GM23338 (cell line): ENCODE measurements around the gene EML3. TPM values are rescaled to one million over a fixed set of nuclear protein-coding genes. Genes with fewer than 3 reads are reported as not detected.

ENCODE experiments used
- ATAC-seq: fragments of 200-7000 bp; cut with Tn5 transposase; 3 replicates; pipeline ENCODE4 v1.9.1; 2020
- DNase-seq: peaks from one replicate; pipeline ENCODE4 v3.0.0-alpha.2; 2015; ENCODE audit warnings: low spot score
- H2AFZ ChIP-seq: fragments of 200-600 bp; sonication (generic); 2 replicates; pipeline ENCODE4 v1.8.0; 2016; ENCODE audit warnings: antibody characterized with exemption, mild to moderate bottlenecking, moderate library complexity
- H3F3A ChIP-seq: fragments of 200-600 bp; sonication (generic); replicated peaks from 2 replicates; pipeline ENCODE4 v1.8.0; 2017; ENCODE audit warnings: antibody characterized with exemption, mixed run types, low read depth
- H3K27ac ChIP-seq: fragments of 200-600 bp; sonication (generic); 2 replicates; pipeline ENCODE4 v1.6.1; 2016; ENCODE audit warnings: low read depth
- H3K27me3 ChIP-seq: fragments of 200-600 bp; sonication (generic); 2 replicates; pipeline ENCODE4 v1.8.0; 2016; ENCODE audit warnings: mild to moderate bottlenecking, mixed run types, moderate library complexity; ENCODE audit not compliant: insufficient read depth
- H3K36me3 ChIP-seq: fragments of 200-600 bp; sonication (generic); 2 replicates; pipeline ENCODE4 v1.8.0; 2016; ENCODE audit warnings: mild to moderate bottlenecking; ENCODE audit not compliant: insufficient read depth
- H3K4me1 ChIP-seq: fragments of 200-600 bp; sonication (generic); 2 replicates; pipeline ENCODE4 v1.8.0; 2016; ENCODE audit warnings: mild to moderate bottlenecking, moderate library complexity; ENCODE audit not compliant: insufficient read depth
- H3K4me2 ChIP-seq: fragments of 200-600 bp; sonication (generic); 2 replicates; pipeline ENCODE4 v1.7.1; 2017; ENCODE audit warnings: mixed run types
- H3K4me3 ChIP-seq: fragments of 200-600 bp; sonication (generic); 2 replicates; pipeline ENCODE4 v1.6.1; 2016; ENCODE audit warnings: mixed run types
- H3K79me2 ChIP-seq: fragments of 200-600 bp; sonication (generic); replicated peaks from 2 replicates; pipeline ENCODE4 v1.8.0; 2017; ENCODE audit warnings: mild to moderate bottlenecking; ENCODE audit not compliant: insufficient read depth
- H3K9me2 ChIP-seq: fragments of 200-600 bp; sonication (generic); 2 replicates; pipeline ENCODE4 v1.8.0; 2017; ENCODE audit not compliant: insufficient read depth
- H4K20me1 ChIP-seq: fragments of 200-600 bp; sonication (generic); replicated peaks from 2 replicates; pipeline ENCODE4 v1.8.0; 2017; ENCODE audit warnings: mild to moderate bottlenecking; ENCODE audit not compliant: insufficient read depth
- H3K27ac Mint-ChIP-seq: 2 replicates; pipeline ENCODE4 v1.8.0; 2020; ENCODE audit warnings: inconsistent platforms, mild to moderate bottlenecking, moderate library complexity, mixed read lengths
- H3K27me3 Mint-ChIP-seq: 3 replicates; pipeline ENCODE4 v1.8.0; 2022; ENCODE audit warnings: low read depth, mild to moderate bottlenecking, moderate library complexity, mixed read lengths, inconsistent platforms; ENCODE audit not compliant: insufficient read depth, poor library complexity
- H3K36me3 Mint-ChIP-seq: 3 replicates; pipeline ENCODE4 v1.8.0; 2021; ENCODE audit warnings: low read depth, mild to moderate bottlenecking, inconsistent platforms, moderate library complexity, mixed read lengths
- H3K4me1 Mint-ChIP-seq: 3 replicates; pipeline ENCODE4 v1.8.0; 2020; ENCODE audit warnings: mild to moderate bottlenecking, inconsistent platforms, mixed read lengths
- H3K4me3 Mint-ChIP-seq: 3 replicates; pipeline ENCODE4 v1.8.0; 2021; ENCODE audit warnings: moderate library complexity, mild to moderate bottlenecking, inconsistent platforms, mixed read lengths
- H3K9me3 Mint-ChIP-seq: 3 replicates; pipeline ENCODE4 v1.8.0; 2020; ENCODE audit warnings: moderate library complexity, mild to moderate bottlenecking, inconsistent platforms, mixed read lengths
- CTCF ChIP-seq, 2 experiments: fragments of 200-600 bp in 1 of 2; sonication (generic) in 1 of 2; conservative IDR thresholded peaks; 2 replicates each; pipeline versions ENCODE4 v1.5.1 to v1.6.1; 2016 to 2017; ENCODE audit warnings: antibody characterized with exemption in 2 of 2, low read depth in 2 of 2, mild to moderate bottlenecking in 2 of 2, moderate library complexity in 1 of 2
- EZH2 ChIP-seq: fragments of 200-600 bp; sonication (generic); IDR thresholded peaks from one replicate; pipeline ENCODE4 v1.8.0; 2017; ENCODE audit warnings: antibody characterized with exemption, mild to moderate bottlenecking, low read depth; ENCODE audit not compliant: unreplicated experiment
- EZH2phosphoT487 ChIP-seq: fragments of 200-600 bp; sonication (generic); IDR thresholded peaks from one replicate; pipeline ENCODE4 v1.8.1; 2018; ENCODE audit warnings: antibody characterized with exemption; ENCODE audit not compliant: unreplicated experiment
- POLR2AphosphoS5 ChIP-seq: IDR thresholded peaks from 2 replicates; pipeline ENCODE4 v1.6.1; 2016; ENCODE audit warnings: antibody characterized with exemption, low read depth
- ZNF114 ChIP-seq: fragments of 250-450 bp; sonication (Bioruptor Pico); IDR thresholded peaks from 2 replicates; pipeline ENCODE4 v1.5.0; 2020; ENCODE audit warnings: mild to moderate bottlenecking, moderate library complexity
- ZNF331 ChIP-seq: fragments of 250-450 bp; sonication (Bioruptor Pico); IDR thresholded peaks from 2 replicates; pipeline ENCODE4 v1.5.0; 2020; ENCODE audit warnings: low read depth, mild to moderate bottlenecking, moderate library complexity
- polyA plus RNA-seq: library from polyadenylated mRNA; unstranded; fragments of >200 nt; fragmentation: Nextera tagmentation; extraction: Ambion mirVana; gene quantifications from 2 replicates; pipeline ENCODE4 v1.2.1, GENCODE V29; 2016
- total RNA-seq: library from RNA; depleted of rRNA; stranded (reverse); fragments of >200 nt; shearing (Covaris generic); gene quantifications from 2 replicates; pipeline ENCODE4 v1.2.3, GENCODE V29; 2014
- TF ChIP-seq, protein P1 (sequence below): fragments of 250-450 bp; sonication (Bioruptor Pico); IDR thresholded peaks from 2 replicates; pipeline ENCODE4 v1.5.0; 2020; ENCODE audit warnings: mild to moderate bottlenecking, moderate library complexity

EML3 gene
- total and polyA plus RNA-seq, 2 experiments from 2014 or later = 15.4 to 17.1 TPM

GRCh38 chr11:62649486-62649885 lies 36.9 kb upstream of the EML3 start (continued):
- TF ChIP-seq, protein P1, sequence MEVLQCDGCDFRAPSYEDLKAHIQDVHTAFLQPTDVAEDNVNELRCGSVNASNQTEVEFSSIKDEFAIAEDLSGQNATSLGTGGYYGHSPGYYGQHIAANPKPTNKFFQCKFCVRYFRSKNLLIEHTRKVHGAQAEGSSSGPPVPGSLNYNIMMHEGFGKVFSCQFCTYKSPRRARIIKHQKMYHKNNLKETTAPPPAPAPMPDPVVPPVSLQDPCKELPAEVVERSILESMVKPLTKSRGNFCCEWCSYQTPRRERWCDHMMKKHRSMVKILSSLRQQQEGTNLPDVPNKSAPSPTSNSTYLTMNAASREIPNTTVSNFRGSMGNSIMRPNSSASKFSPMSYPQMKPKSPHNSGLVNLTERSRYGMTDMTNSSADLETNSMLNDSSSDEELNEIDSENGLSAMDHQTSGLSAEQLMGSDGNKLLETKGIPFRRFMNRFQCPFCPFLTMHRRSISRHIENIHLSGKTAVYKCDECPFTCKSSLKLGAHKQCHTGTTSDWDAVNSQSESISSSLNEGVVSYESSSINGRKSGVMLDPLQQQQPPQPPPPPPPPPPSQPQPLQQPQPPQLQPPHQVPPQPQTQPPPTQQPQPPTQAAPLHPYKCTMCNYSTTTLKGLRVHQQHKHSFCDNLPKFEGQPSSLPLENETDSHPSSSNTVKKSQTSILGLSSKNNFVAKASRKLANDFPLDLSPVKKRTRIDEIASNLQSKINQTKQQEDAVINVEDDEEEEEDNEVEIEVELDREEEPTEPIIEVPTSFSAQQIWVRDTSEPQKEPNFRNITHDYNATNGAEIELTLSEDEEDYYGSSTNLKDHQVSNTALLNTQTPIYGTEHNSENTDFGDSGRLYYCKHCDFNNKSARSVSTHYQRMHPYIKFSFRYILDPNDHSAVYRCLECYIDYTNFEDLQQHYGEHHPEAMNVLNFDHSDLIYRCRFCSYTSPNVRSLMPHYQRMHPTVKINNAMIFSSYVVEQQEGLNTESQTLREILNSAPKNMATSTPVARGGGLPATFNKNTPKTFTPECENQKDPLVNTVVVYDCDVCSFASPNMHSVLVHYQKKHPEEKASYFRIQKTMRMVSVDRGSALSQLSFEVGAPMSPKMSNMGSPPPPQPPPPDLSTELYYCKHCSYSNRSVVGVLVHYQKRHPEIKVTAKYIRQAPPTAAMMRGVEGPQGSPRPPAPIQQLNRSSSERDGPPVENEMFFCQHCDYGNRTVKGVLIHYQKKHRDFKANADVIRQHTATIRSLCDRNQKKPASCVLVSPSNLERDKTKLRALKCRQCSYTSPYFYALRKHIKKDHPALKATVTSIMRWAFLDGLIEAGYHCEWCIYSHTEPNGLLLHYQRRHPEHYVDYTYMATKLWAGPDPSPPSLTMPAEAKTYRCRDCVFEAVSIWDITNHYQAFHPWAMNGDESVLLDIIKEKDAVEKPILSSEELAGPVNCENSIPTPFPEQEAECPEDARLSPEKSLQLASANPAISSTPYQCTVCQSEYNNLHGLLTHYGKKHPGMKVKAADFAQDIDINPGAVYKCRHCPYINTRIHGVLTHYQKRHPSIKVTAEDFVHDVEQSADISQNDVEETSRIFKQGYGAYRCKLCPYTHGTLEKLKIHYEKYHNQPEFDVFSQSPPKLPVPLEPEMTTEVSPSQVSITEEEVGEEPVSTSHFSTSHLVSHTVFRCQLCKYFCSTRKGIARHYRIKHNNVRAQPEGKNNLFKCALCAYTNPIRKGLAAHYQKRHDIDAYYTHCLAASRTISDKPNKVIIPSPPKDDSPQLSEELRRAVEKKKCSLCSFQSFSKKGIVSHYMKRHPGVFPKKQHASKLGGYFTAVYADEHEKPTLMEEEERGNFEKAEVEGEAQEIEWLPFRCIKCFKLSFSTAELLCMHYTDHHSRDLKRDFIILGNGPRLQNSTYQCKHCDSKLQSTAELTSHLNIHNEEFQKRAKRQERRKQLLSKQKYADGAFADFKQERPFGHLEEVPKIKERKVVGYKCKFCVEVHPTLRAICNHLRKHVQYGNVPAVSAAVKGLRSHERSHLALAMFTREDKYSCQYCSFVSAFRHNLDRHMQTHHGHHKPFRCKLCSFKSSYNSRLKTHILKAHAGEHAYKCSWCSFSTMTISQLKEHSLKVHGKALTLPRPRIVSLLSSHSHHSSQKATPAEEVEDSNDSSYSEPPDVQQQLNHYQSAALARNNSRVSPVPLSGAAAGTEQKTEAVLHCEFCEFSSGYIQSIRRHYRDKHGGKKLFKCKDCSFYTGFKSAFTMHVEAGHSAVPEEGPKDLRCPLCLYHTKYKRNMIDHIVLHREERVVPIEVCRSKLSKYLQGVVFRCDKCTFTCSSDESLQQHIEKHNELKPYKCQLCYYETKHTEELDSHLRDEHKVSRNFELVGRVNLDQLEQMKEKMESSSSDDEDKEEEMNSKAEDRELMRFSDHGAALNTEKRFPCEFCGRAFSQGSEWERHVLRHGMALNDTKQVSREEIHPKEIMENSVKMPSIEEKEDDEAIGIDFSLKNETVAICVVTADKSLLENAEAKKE (CRISPR knock-in tag) = no peak
- no peak for TF ChIP-seq EZH2

DNA sequence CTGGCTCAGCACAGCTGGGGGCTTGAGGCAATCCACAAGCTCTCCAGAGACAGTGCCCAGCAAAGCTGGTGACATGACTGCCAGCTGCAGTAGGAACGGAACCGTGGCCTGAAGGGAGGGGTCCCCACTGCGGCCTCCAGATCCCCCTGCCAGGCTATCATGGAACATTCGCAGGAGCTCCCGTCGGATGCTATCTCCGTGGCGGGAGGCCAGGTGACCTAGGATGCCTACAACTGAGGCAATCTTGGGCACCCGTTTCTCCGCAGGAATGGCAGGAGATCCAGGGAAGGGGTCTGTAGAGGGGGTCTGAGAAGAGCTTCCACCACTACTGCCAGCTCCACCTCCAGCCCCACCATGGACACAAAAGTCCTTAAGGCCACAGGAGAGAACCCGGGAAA lies 36.4 kb upstream of the EML3 start:
- ATAC-seq = no peak
- H3K4me1 Mint-ChIP-seq = peaks cover 21% of the 10 kb centered on the region
- no peak overlapping the region; the same call in 2 of the 3 replicates for H3K4me3 Mint-ChIP-seq

More for the DNA sequence above, 36.4 kb upstream of the EML3 start:
- H3K27me3 Mint-ChIP-seq = peaks cover 16% of the 10 kb centered on the region
- H3K79me2 ChIP-seq = peaks cover 46% of the 10 kb centered on the region
- peaks cover 18% of the 10 kb centered on the region; the same call in 1 of the 2 replicates for H3F3A ChIP-seq
- H3K4me2 ChIP-seq = no peak overlapping the region
- H3K36me3 ChIP-seq = peaks cover 10% of the 10 kb centered on the region; the same call in 1 of the 2 replicates
- H3K9me2 ChIP-seq = no peaks in the 10 kb centered on the region
- no peak overlapping the region for H3K27ac ChIP-seq
- H3K4me3 ChIP-seq = no peak overlapping the region
- no peak overlapping the region for H3K27ac Mint-ChIP-seq
- peaks cover 31% of the 10 kb centered on the region for H3K36me3 Mint-ChIP-seq
- H3K27me3 ChIP-seq = no peaks in the 10 kb centered on the region
- DNase-seq = no peak
- no peak overlapping the region for H2AFZ ChIP-seq
- H4K20me1 ChIP-seq = peaks cover 10% of the 10 kb centered on the region
- peaks cover 9% of the 10 kb centered on the region; the same call in 1 of the 2 replicates for H3K4me1 ChIP-seq
- H3K9me3 Mint-ChIP-seq = peaks cover 2% of the 10 kb centered on the region; the same call in 1 of the 3 replicates
- TF ChIP-seq ZNF331 (CRISPR knock-in tag) = no peak
- TF ChIP-seq POLR2AphosphoS5 = no peak
- TF ChIP-seq, protein P1 (CRISPR knock-in tag) = no peak
- no peak for TF ChIP-seq CTCF (conservative IDR thresholded peaks at IDR 0.05; ENCODE audit: low read depth in 2 of 2)
- TF ChIP-seq ZNF114 (CRISPR knock-in tag) = no peak
- TF ChIP-seq EZH2phosphoT487 = no peak
